ENCODE data around the gene TRIM41. TPM values are rescaled to one million over a fixed set of nuclear protein-coding genes. Genes with fewer than 3 reads are reported as not detected.
A peak's percentile ranks its signal among the peaks of the same experiment; 100 is the strongest.

TRIM41 gene
- total and polyA plus RNA-seq, 2 of the 13 experiments (the other 11 are each of a cell fraction or from before 2014, with no cell fraction given), result 10.2 to 16.7 TPM

DNA sequence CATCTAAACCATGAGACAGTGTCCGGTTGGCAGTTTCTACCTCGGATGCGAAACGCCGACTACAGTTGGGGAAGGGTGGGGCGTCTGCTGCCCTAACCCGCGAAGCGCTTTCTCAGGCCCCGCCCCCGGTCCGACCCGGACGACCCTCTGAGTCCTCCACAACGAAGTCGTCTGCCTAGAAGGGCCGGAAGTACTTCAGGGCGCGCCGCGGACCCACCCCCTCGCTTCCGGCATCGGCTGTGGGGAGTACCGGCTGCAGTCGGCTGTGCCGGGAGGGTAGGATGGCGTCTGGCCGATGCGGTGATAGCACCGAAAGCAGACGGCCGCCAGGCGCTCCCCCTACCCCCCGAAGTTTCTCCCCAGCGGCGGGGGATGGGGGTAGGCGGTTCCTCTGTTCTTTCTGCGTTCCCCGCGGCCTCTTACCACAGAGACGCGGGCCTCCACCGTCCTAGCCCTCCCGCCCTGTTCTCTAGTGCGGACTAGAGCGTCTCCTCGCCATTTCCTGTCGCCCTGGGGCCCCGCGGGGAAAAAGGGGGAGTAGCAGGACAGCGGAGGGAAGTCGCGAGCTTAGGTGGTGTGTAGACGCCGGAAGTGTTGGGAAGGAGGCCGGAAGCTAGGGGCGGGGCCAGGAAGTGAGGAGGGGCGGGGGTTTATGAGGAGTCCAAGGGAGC is at the start of gene TRIM41 (continued):
- TF ChIP-seq DNMT3B (CRISPR knock-in tag; conservative IDR thresholded peaks at IDR 0.05), result 0 out of 2 replicates have a peak, but pooled peaks have one; percentile 32
- TF ChIP-seq ZNF34 (CRISPR knock-in tag; IDR thresholded peaks at IDR 0.05; ENCODE audit: borderline replicate concordance), result no peak; the same call in 1 of the 2 replicates
- TF ChIP-seq ONECUT2 (CRISPR knock-in tag; IDR thresholded peaks at IDR 0.05), result no peak
- TF ChIP-seq, protein P1, sequence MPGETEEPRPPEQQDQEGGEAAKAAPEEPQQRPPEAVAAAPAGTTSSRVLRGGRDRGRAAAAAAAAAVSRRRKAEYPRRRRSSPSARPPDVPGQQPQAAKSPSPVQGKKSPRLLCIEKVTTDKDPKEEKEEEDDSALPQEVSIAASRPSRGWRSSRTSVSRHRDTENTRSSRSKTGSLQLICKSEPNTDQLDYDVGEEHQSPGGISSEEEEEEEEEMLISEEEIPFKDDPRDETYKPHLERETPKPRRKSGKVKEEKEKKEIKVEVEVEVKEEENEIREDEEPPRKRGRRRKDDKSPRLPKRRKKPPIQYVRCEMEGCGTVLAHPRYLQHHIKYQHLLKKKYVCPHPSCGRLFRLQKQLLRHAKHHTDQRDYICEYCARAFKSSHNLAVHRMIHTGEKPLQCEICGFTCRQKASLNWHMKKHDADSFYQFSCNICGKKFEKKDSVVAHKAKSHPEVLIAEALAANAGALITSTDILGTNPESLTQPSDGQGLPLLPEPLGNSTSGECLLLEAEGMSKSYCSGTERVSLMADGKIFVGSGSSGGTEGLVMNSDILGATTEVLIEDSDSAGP (CRISPR knock-in tag; IDR thresholded peaks at IDR 0.05; ENCODE audit: borderline replicate concordance), result peak; percentile 83
- TF ChIP-seq ARNT2 (CRISPR knock-in tag; IDR thresholded peaks at IDR 0.05; ENCODE audit: low read depth), result peak; percentile 48; the same call in 1 of the 2 replicates
- peak; percentile 56 for TF ChIP-seq HDAC2 (CRISPR knock-in tag; IDR thresholded peaks at IDR 0.05)
- TF ChIP-seq, protein P2, sequence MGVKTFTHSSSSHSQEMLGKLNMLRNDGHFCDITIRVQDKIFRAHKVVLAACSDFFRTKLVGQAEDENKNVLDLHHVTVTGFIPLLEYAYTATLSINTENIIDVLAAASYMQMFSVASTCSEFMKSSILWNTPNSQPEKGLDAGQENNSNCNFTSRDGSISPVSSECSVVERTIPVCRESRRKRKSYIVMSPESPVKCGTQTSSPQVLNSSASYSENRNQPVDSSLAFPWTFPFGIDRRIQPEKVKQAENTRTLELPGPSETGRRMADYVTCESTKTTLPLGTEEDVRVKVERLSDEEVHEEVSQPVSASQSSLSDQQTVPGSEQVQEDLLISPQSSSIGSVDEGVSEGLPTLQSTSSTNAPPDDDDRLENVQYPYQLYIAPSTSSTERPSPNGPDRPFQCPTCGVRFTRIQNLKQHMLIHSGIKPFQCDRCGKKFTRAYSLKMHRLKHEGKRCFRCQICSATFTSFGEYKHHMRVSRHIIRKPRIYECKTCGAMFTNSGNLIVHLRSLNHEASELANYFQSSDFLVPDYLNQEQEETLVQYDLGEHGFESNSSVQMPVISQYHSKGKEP (CRISPR knock-in tag; IDR thresholded peaks at IDR 0.05), result no peak
- 0 out of 2 replicates have a peak, but pooled peaks have one; percentile 39 for TF ChIP-seq ZNF724P (CRISPR knock-in tag; IDR thresholded peaks at IDR 0.05; ENCODE audit: borderline replicate concordance)
- TF ChIP-seq ZNF44 (CRISPR knock-in tag; IDR thresholded peaks at IDR 0.05), result no peak; the same call in 1 of the 2 replicates
- TF ChIP-seq, protein P3, sequence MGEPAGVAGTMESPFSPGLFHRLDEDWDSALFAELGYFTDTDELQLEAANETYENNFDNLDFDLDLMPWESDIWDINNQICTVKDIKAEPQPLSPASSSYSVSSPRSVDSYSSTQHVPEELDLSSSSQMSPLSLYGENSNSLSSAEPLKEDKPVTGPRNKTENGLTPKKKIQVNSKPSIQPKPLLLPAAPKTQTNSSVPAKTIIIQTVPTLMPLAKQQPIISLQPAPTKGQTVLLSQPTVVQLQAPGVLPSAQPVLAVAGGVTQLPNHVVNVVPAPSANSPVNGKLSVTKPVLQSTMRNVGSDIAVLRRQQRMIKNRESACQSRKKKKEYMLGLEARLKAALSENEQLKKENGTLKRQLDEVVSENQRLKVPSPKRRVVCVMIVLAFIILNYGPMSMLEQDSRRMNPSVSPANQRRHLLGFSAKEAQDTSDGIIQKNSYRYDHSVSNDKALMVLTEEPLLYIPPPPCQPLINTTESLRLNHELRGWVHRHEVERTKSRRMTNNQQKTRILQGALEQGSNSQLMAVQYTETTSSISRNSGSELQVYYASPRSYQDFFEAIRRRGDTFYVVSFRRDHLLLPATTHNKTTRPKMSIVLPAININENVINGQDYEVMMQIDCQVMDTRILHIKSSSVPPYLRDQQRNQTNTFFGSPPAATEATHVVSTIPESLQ (CRISPR knock-in tag; conservative IDR thresholded peaks at IDR 0.05), result no peak
- TF ChIP-seq ZNF224 (CRISPR knock-in tag; IDR thresholded peaks at IDR 0.05), result 0 out of 2 replicates have a peak, but pooled peaks have one; percentile 2
- peak; percentile 97 for TF ChIP-seq GABPB1 (CRISPR knock-in tag; IDR thresholded peaks at IDR 0.05)
- no peak; the same call in 1 of the 2 replicates for TF ChIP-seq ZNF713 (CRISPR knock-in tag; IDR thresholded peaks at IDR 0.05)
- no peak for TF ChIP-seq ATRX (CRISPR knock-in tag; IDR thresholded peaks at IDR 0.05; ENCODE audit: borderline replicate concordance)
- TF ChIP-seq, protein P4, sequence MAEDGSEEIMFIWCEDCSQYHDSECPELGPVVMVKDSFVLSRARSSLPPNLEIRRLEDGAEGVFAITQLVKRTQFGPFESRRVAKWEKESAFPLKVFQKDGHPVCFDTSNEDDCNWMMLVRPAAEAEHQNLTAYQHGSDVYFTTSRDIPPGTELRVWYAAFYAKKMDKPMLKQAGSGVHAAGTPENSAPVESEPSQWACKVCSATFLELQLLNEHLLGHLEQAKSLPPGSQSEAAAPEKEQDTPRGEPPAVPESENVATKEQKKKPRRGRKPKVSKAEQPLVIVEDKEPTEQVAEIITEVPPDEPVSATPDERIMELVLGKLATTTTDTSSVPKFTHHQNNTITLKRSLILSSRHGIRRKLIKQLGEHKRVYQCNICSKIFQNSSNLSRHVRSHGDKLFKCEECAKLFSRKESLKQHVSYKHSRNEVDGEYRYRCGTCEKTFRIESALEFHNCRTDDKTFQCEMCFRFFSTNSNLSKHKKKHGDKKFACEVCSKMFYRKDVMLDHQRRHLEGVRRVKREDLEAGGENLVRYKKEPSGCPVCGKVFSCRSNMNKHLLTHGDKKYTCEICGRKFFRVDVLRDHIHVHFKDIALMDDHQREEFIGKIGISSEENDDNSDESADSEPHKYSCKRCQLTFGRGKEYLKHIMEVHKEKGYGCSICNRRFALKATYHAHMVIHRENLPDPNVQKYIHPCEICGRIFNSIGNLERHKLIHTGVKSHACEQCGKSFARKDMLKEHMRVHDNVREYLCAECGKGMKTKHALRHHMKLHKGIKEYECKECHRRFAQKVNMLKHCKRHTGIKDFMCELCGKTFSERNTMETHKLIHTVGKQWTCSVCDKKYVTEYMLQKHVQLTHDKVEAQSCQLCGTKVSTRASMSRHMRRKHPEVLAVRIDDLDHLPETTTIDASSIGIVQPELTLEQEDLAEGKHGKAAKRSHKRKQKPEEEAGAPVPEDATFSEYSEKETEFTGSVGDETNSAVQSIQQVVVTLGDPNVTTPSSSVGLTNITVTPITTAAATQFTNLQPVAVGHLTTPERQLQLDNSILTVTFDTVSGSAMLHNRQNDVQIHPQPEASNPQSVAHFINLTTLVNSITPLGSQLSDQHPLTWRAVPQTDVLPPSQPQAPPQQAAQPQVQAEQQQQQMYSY (CRISPR knock-in tag; IDR thresholded peaks at IDR 0.05), result no peak; the same call in 1 of the 2 replicates
- TF ChIP-seq TOPORS (CRISPR knock-in tag; IDR thresholded peaks at IDR 0.05), result no peak
- TF ChIP-seq, protein P5, sequence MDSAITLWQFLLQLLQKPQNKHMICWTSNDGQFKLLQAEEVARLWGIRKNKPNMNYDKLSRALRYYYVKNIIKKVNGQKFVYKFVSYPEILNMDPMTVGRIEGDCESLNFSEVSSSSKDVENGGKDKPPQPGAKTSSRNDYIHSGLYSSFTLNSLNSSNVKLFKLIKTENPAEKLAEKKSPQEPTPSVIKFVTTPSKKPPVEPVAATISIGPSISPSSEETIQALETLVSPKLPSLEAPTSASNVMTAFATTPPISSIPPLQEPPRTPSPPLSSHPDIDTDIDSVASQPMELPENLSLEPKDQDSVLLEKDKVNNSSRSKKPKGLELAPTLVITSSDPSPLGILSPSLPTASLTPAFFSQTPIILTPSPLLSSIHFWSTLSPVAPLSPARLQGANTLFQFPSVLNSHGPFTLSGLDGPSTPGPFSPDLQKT (CRISPR knock-in tag; IDR thresholded peaks at IDR 0.05; ENCODE audit: borderline replicate concordance), result peak; percentile 72; the same call in 1 of the 2 replicates
- no peak for TF ChIP-seq MXD4 (CRISPR knock-in tag; IDR thresholded peaks at IDR 0.05)
- no peak; the same call in 1 of the 2 replicates for TF ChIP-seq ZBTB1 (CRISPR knock-in tag; IDR thresholded peaks at IDR 0.05; ENCODE audit: borderline replicate concordance)
